PC-3 (cell line): Measurements from ENCODE around the gene STARD10. TPM values are rescaled to one million over a fixed set of nuclear protein-coding genes. Genes with fewer than 3 reads are reported as not detected.

Source experiments
- ATAC-seq: fragments of 200-7000 bp; cut with Tn5 transposase; 2 replicates; pipeline ENCODE4 v1.9.1; 2020; ENCODE audit warnings: mild to moderate bottlenecking, moderate library complexity
- BruUV-seq: library from RNA; stranded (reverse); fragments of 400-500 nt; replicated peaks from 2 replicates; lab custom pipeline; 2021; lab: Mats Ljungman, UMichigan
- CTCF ChIA-PET: fragments of 300-600 bp; sonication (Branson Sonifier 250); formaldehyde crosslinking; loops from one replicate; lab custom pipeline; 2022; ENCODE audit warnings: antibody characterized with exemption; lab: Charles Lee
- POLR2A ChIA-PET: fragments of 300-600 bp; sonication (Branson Sonifier 250); formaldehyde crosslinking; loops from one replicate; lab custom pipeline; 2022; ENCODE audit warnings: antibody characterized with exemption; ENCODE audit not compliant: unreplicated experiment; lab: Charles Lee
- DNase-seq: peaks from one replicate; pipeline ENCODE4 v3.0.0-alpha.2; 2015
- H2AFZ ChIP-seq: fragments of 300-600 bp; sonication (generic); 2 replicates; pipeline ENCODE4 v1.6.0; 2016; ENCODE audit warnings: antibody characterized with exemption, low read length
- H3F3A ChIP-seq: fragments of 300-600 bp; sonication (generic); one replicate; pipeline ENCODE4 v1.6.0; 2017; ENCODE audit warnings: antibody characterized with exemption, low read length, control low read depth, mild to moderate bottlenecking; ENCODE audit not compliant: unreplicated experiment
- H3K27ac ChIP-seq: fragments of 300-600 bp; sonication (generic); 2 replicates; pipeline ENCODE4 v1.5.1; 2016; ENCODE audit warnings: mild to moderate bottlenecking, low read length
- H3K27me3 ChIP-seq: fragments of 300-600 bp; sonication (generic); 2 replicates; pipeline ENCODE4 v1.6.1; 2016; ENCODE audit warnings: low read length, mixed read lengths
- H3K36me3 ChIP-seq: fragments of 300-600 bp; sonication (generic); 2 replicates; pipeline ENCODE4 v1.6.1; 2016; ENCODE audit warnings: low read depth, mixed run types, low read length, mixed read lengths
- H3K4me1 ChIP-seq: fragments of 300-600 bp; sonication (generic); 2 replicates; pipeline ENCODE4 v1.5.1; 2016; ENCODE audit warnings: low read length; ENCODE audit not compliant: insufficient read depth
- H3K4me2 ChIP-seq: fragments of 300-600 bp; sonication (generic); 2 replicates; pipeline ENCODE4 v1.6.0; 2016; ENCODE audit warnings: low read length
- H3K4me3 ChIP-seq: fragments of 300-600 bp; sonication (generic); 2 replicates; pipeline ENCODE4 v1.5.1; 2016; ENCODE audit warnings: mild to moderate bottlenecking, low read length, mixed read lengths
- H3K79me2 ChIP-seq: fragments of 300-600 bp; sonication (generic); 2 replicates; pipeline ENCODE4 v1.6.1; 2017; ENCODE audit warnings: low read length, mixed read lengths
- H3K9ac ChIP-seq: fragments of 300-600 bp; sonication (generic); 2 replicates; pipeline ENCODE4 v1.6.0; 2016; ENCODE audit warnings: mild to moderate bottlenecking, low read length
- H3K9me2 ChIP-seq: fragments of 300-600 bp; sonication (generic); replicated peaks from 2 replicates; pipeline ENCODE4 v1.6.1; 2016; ENCODE audit warnings: mixed run types, low read length, mixed read lengths
- H3K9me3 ChIP-seq: fragments of 300-600 bp; sonication (generic); 2 replicates; pipeline ENCODE4 v1.6.1; 2016; ENCODE audit warnings: low read length, mixed read lengths
- H4K20me1 ChIP-seq: fragments of 300-600 bp; sonication (generic); 2 replicates; pipeline ENCODE4 v1.6.1; 2016; ENCODE audit warnings: low read length, mixed read lengths
- CTCF ChIP-seq: fragments of 300-600 bp; sonication (generic); conservative IDR thresholded peaks from 2 replicates; pipeline ENCODE4 v1.5.1; 2017; ENCODE audit warnings: antibody characterized with exemption, low read depth, mild to moderate bottlenecking, low read length
- EZH2 ChIP-seq: fragments of 300-600 bp; sonication (generic); IDR thresholded peaks from one replicate; pipeline ENCODE4 v1.6.1; 2017; ENCODE audit warnings: antibody characterized with exemption, mild to moderate bottlenecking, low read length; ENCODE audit not compliant: unreplicated experiment
- EZH2phosphoT487 ChIP-seq: fragments of 300-600 bp; sonication (generic); IDR thresholded peaks from 2 replicates; pipeline ENCODE4 v1.6.1; 2018; ENCODE audit warnings: mild to moderate bottlenecking, antibody characterized with exemption, low read length, borderline replicate concordance
- intact Hi-C: fragments of 100-400 bp; cut with micrococcal nuclease; formaldehyde crosslinking; loops from 2 replicates; pipeline ENCODE4 v1.9.0; 2023
- total RNA-seq: library from RNA; depleted of rRNA; stranded (reverse); fragments of >200 nt; gene quantifications from 2 replicates; pipeline ENCODE4 v1.2.3, GENCODE V29; 2014

STARD10 gene
- total RNA-seq, 1 experiment from 2014 or later: 284 TPM

- H3K27me3 ChIP-seq: no peaks in the 10 kb centered on the region
- ATAC-seq (no peak), DNase-seq (no peak)
- TF ChIP-seq EZH2phosphoT487: no peak
- TF ChIP-seq EZH2: no peak
- TF ChIP-seq CTCF: no peak
- no peak overlapping the region for H3K4me3 ChIP-seq
- H3K9ac ChIP-seq: no peak overlapping the region
- 0 out of 2 replicates have a peak, but pooled peaks cover 3% of the 10 kb centered on the region for H3K36me3 ChIP-seq
- no peaks in the 10 kb centered on the region for H3K9me3 ChIP-seq
- intact Hi-C loops: no loop called here
- ChIA-PET CTCF (no interaction called here), POLR2A (no interaction called here)
- no peaks in the 10 kb centered on the region for H3K9me2 ChIP-seq
- no peak overlapping the region for H2AFZ ChIP-seq
- no peaks in the 10 kb centered on the region for H3F3A ChIP-seq
- no peaks in the 10 kb centered on the region for H4K20me1 ChIP-seq
- peaks cover 65% of the 10 kb centered on the region for H3K79me2 ChIP-seq
- H3K27ac ChIP-seq: no peak overlapping the region
- H3K4me1 ChIP-seq: peaks cover 60% of the 10 kb centered on the region
- no peak overlapping the region for H3K4me2 ChIP-seq
- no TSS peak for BruUV-seq
Observed at GRCh38 chr11:72739240-72740059, 54.4 kb downstream of the STARD10 start.

GRCh38 chr11:72738199-72739141, 55.4 kb downstream of the STARD10 start:
- Histone ChIP-seq H3K9me2 (no peaks in the 10 kb centered on the region), H3K79me2 (peaks cover 65% of the 10 kb centered on the region), H4K20me1 (no peaks in the 10 kb centered on the region), H3K4me3 (no peak overlapping the region), H3K4me1 (peaks cover 60% of the 10 kb centered on the region), H3K9me3 (no peaks in the 10 kb centered on the region), H3K36me3 (0 out of 2 replicates have a peak, but pooled peaks cover 3% of the 10 kb centered on the region), H3K4me2 (no peak overlapping the region), H3F3A (no peaks in the 10 kb centered on the region), H3K27ac (peak overlapping the region; percentile 84), H3K9ac (no peak overlapping the region), H3K27me3 (no peaks in the 10 kb centered on the region), H2AFZ (no peak overlapping the region)
- POLR2A ChIA-PET: interaction anchor here (0.5 kb wide), 1 partner anchor 71 kb away, joined by 5 read pairs; no protein-coding TSS in a partner anchor
- ATAC-seq (peak; percentile 30; the same call in 1 of the 2 replicates), DNase-seq (peak; percentile 40)
- CTCF ChIA-PET: no interaction called here
- no peak for TF ChIP-seq EZH2
- TF ChIP-seq CTCF: no peak
- no peak for TF ChIP-seq EZH2phosphoT487
- intact Hi-C loops: no loop called here
- no TSS peak for BruUV-seq
